ENCODE results near the gene CCDC90B. TPM values are rescaled to one million over a fixed set of nuclear protein-coding genes. Genes with fewer than 3 reads are reported as not detected.
"Not testable (repeated sequence)": the region's sequence is repeated elsewhere in the genome, so short reads cannot be mapped to it uniquely, and the experiment has no call there.

The CCDC90B gene
- total RNA-seq, 1 donor from 2014 or later, result 8.2 TPM

- H3K4me1 ChIP-seq, result no peaks in the 10 kb centered on the region
- intact Hi-C loops (cut with DNase I), result no loop called here
- no peak overlapping the region for H3K27ac ChIP-seq
- no peak overlapping the region for H3K4me3 ChIP-seq
- no peak for DNase-seq (ENCODE audit: low spot score in 2 of 2)
- TF ChIP-seq CTCF (IDR thresholded peaks at IDR 0.05), result no peak
- no peaks in the 10 kb centered on the region for H3K27me3 ChIP-seq
- H3K9me3 ChIP-seq, result no peaks in the 10 kb centered on the region
- H3K36me3 ChIP-seq, result no peaks in the 10 kb centered on the region
Observed at GRCh38 chr11:83318931-83319330, 32.8 kb upstream of the CCDC90B start.

- no peak overlapping the region for H3K4me3 ChIP-seq
- H3K9me3 ChIP-seq, result no peaks in the 10 kb centered on the region
- no peaks in the 10 kb centered on the region for H3K4me1 ChIP-seq
- H3K27ac ChIP-seq, result no peak overlapping the region
- no peak for TF ChIP-seq CTCF (IDR thresholded peaks at IDR 0.05)
- no peaks in the 10 kb centered on the region for H3K36me3 ChIP-seq
- DNase-seq (ENCODE audit: low spot score in 2 of 2), result no peak
- no peaks in the 10 kb centered on the region for H3K27me3 ChIP-seq
- intact Hi-C loops (cut with DNase I), result no loop called here
Observed at GRCh38 chr11:83317757-83318690, 31.9 kb upstream of the CCDC90B start.

- H3K9me3 ChIP-seq; intact Hi-C loops (cut with DNase I); H3K4me3 ChIP-seq: not testable (repeated sequence)
Observed at GRCh38 chr11:83316897-83317268, 30.7 kb upstream of the CCDC90B start.

GRCh38 chr11:83316143-83316896 lies 30.2 kb upstream of the CCDC90B start:
- intact Hi-C loops (cut with DNase I); H3K27me3 ChIP-seq; H3K4me1 ChIP-seq; H3K9me3 ChIP-seq; H3K27ac ChIP-seq; H3K4me3 ChIP-seq; H3K36me3 ChIP-seq; DNase-seq (ENCODE audit: low spot score in 2 of 2): not testable (repeated sequence)

More at GRCh38 chr11:83316897-83317268, 30.7 kb upstream of the CCDC90B start:
- H3K36me3 ChIP-seq; H3K4me1 ChIP-seq; H3K27me3 ChIP-seq; DNase-seq (ENCODE audit: low spot score in 2 of 2); H3K27ac ChIP-seq: not testable (repeated sequence)

- no peak overlapping the region for H3K27ac ChIP-seq
- no peak for DNase-seq (ENCODE audit: low spot score in 2 of 2)
- intact Hi-C loops (cut with DNase I), result no loop called here
- no peak overlapping the region for H3K4me3 ChIP-seq
- H3K4me1 ChIP-seq, result no peaks in the 10 kb centered on the region
- no peak for TF ChIP-seq CTCF (IDR thresholded peaks at IDR 0.05)
- no peaks in the 10 kb centered on the region for H3K9me3 ChIP-seq
- H3K36me3 ChIP-seq, result no peaks in the 10 kb centered on the region
- H3K27me3 ChIP-seq, result no peaks in the 10 kb centered on the region
Observed at GRCh38 chr11:83312430-83312829, 26.3 kb upstream of the CCDC90B start.

GRCh38 chr11:83311701-83312100 lies 25.5 kb upstream of the CCDC90B start:
- no peaks in the 10 kb centered on the region for H3K4me1 ChIP-seq
- TF ChIP-seq CTCF (IDR thresholded peaks at IDR 0.05), result no peak
- H3K9me3 ChIP-seq, result no peaks in the 10 kb centered on the region
- no peak overlapping the region for H3K27ac ChIP-seq
- no peaks in the 10 kb centered on the region for H3K36me3 ChIP-seq
- no peak overlapping the region for H3K4me3 ChIP-seq
- no peaks in the 10 kb centered on the region for H3K27me3 ChIP-seq
- intact Hi-C loops (cut with DNase I), result no loop called here
- no peak for DNase-seq (ENCODE audit: low spot score in 2 of 2)

All from ascending aorta (tissue), 2 donors.